Right cardiac atrium (tissue), 5 donors: ENCODE data around the gene PRKG1. TPM values are rescaled to one million over a fixed set of nuclear protein-coding genes. Genes with fewer than 3 reads are reported as not detected.
"Not testable (repeated sequence)": the region's sequence is repeated elsewhere in the genome, so short reads cannot be mapped to it uniquely, and the experiment has no call there.

Experiments
- ATAC-seq, 2 donors: fragments of 200-7000 bp; cut with Tn5 transposase; one replicate each; pipeline versions ENCODE4 v1.8.0 to v1.9.1; 2020; ENCODE audit warnings: moderate library complexity in 2 of 2, mild to moderate bottlenecking in 1 of 2
- DNase-seq, 3 donors: peaks; one replicate each; pipeline ENCODE4 v3.0.0-alpha.2; 2020
- H3K27ac ChIP-seq: one replicate; pipeline ENCODE4 v1.5.1; 2013; ENCODE audit warnings: mild to moderate bottlenecking, low read length, control low read depth, moderate library complexity
- H3K27me3 ChIP-seq: one replicate; pipeline ENCODE4 v1.6.1; 2013; ENCODE audit not compliant: control insufficient read depth, insufficient read depth
- H3K4me1 ChIP-seq: one replicate; pipeline ENCODE4 v1.6.1; 2013; ENCODE audit warnings: low read length; ENCODE audit not compliant: control insufficient read depth, insufficient read depth
- H3K4me3 ChIP-seq: one replicate; pipeline ENCODE4 v1.5.1; 2013; ENCODE audit warnings: low read length, control low read depth
- H3K9me3 ChIP-seq: one replicate; pipeline ENCODE4 v1.6.1; 2013; ENCODE audit warnings: low read length; ENCODE audit not compliant: control insufficient read depth
- WGBS: extraction: QIAGEN DNeasy Blood & Tissue Kit; methylation state at CpG from one replicate; pipeline ENCODE4 v1.1.7; 2013; 5-methylcytosine and 5-hydroxymethylcytosine counted together
- intact Hi-C, 4 donors: fragments of 100-400 bp; cut with DNase I; formaldehyde crosslinking; loops; one replicate each; pipeline versions ENCODE4 v1.11.0 to v1.14.0; 2022 to 2023
- polyA plus RNA-seq: library from polyadenylated mRNA; stranded (reverse); fragments of 200-250 nt; gene quantifications from one replicate; pipeline ENCODE4 v1.2.3, GENCODE V29; 2013
- total RNA-seq, 4 donors: library from RNA; stranded (reverse); fragmentation: NEBNext Ultra II Directional; extraction: Animal tissue kit (Norgen Biotek cat#: 25700); gene quantifications; one replicate each; pipeline ENCODE4 v1.2.1, GENCODE V29; 2021
- donor health status: healthy with polysubstance abuse.
- donor health status: DM: no; HTN: yes; CAD: no.
- donor health status: DM: no; HTN: no; CAD: no.
- donor health status: DM: no; HTN: yes; CAD: no; lungs with severe emphysema.
- donor health status: DM: yes; HTN: yes; CAD: no.

PRKG1 gene
- total and polyA plus RNA-seq, 5 donors: 16.6 to 49.9 (median 47.4) TPM

- 47% methylated on average over 2 of the region's 2 CpGs for WGBS
- DNase-seq (no peak), ATAC-seq (no peak)
- H3K4me3 ChIP-seq: no peak overlapping the region
- H3K27me3 ChIP-seq: no peaks in the 10 kb centered on the region
- intact Hi-C loops: no loop called here
- no peak overlapping the region for H3K27ac ChIP-seq
- H3K4me1 ChIP-seq: no peaks in the 10 kb centered on the region
- no peaks in the 10 kb centered on the region for H3K9me3 ChIP-seq
Observed at GRCh38 chr10:51574248-51575048, 500.2 kb downstream of the PRKG1 start.

- H3K27me3 ChIP-seq, H3K4me3 ChIP-seq, H3K9me3 ChIP-seq, intact Hi-C loops, ATAC-seq, H3K4me1 ChIP-seq, H3K27ac ChIP-seq, DNase-seq: not testable (repeated sequence)
- WGBS: 85% methylated on average over 6 of the region's 6 CpGs
Observed at GRCh38 chr10:51581196-51581595, 506.9 kb downstream of the PRKG1 start.

- Histone ChIP-seq H3K27ac (no peak overlapping the region), H3K27me3 (no peaks in the 10 kb centered on the region), H3K4me3 (no peak overlapping the region), H3K4me1 (no peaks in the 10 kb centered on the region), H3K9me3 (no peaks in the 10 kb centered on the region)
- no peak for ATAC-seq
- intact Hi-C loops: no loop called here
- DNase-seq: no peak
Observed at GRCh38 chr10:51583976-51584375, 509.7 kb downstream of the PRKG1 start.

GRCh38 chr10:51585742-51586141, 511.5 kb downstream of the PRKG1 start:
- DNase-seq (no peak), ATAC-seq (no peak)
- 87% methylated on average over 7 of the region's 7 CpGs for WGBS
- Histone ChIP-seq H3K9me3 (no peaks in the 10 kb centered on the region), H3K4me3 (no peak overlapping the region), H3K27me3 (no peaks in the 10 kb centered on the region), H3K4me1 (no peaks in the 10 kb centered on the region), H3K27ac (no peak overlapping the region)
- intact Hi-C loops: no loop called here

DNA sequence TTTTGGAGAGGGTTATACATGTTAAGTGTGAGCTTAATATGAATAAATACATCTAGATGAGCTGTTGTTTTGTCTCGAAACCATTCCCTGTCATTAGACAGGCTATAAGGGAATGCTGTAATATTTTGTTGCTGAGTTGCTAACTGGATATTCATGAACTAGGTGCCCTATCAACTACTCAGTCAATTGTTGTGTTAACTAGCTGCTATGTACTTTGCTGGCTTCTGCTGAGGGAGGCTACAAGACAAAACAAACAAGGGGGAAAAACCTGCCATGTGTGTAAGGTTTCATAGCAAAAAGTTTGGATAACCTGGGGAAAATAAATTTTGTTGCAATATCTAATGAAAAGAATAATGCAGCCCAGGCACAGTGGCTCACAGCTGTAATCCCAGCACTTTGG, 514.7 kb downstream of the PRKG1 start:
- no peak overlapping the region for H3K27ac ChIP-seq
- H3K27me3 ChIP-seq: no peaks in the 10 kb centered on the region
- ATAC-seq (no peak), DNase-seq (no peak)
- intact Hi-C loops: no loop called here
- 86% methylated on average over 1 of the region's 1 CpG for WGBS
- H3K4me1 ChIP-seq: no peaks in the 10 kb centered on the region
- no peaks in the 10 kb centered on the region for H3K9me3 ChIP-seq
- no peak overlapping the region for H3K4me3 ChIP-seq

DNA sequence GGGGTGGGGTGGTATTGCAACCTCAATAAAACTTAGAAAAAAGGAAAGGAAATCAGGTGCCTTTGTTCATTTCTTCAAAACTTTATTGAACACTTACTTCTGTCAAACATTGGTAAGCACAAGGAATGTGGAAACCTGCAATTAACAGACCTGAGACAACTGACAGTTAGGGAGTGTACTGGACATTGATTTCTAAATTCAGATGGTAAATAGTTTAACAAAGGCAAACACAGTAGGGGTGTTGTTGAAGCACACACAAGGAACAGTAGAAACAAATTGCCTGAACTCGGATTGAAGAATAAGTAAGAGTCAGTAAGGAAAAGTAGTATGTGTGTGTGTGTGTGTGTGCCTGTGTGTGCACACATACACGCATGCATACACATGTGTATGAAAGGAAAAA, 516.5 kb downstream of the PRKG1 start:
- Histone ChIP-seq H3K4me1 (no peaks in the 10 kb centered on the region), H3K9me3 (no peaks in the 10 kb centered on the region), H3K27me3 (no peaks in the 10 kb centered on the region), H3K27ac (no peak overlapping the region), H3K4me3 (no peak overlapping the region)
- intact Hi-C loops: no loop called here
- 90% methylated on average over 2 of the region's 2 CpGs for WGBS
- DNase-seq (no peak), ATAC-seq (no peak)

DNA sequence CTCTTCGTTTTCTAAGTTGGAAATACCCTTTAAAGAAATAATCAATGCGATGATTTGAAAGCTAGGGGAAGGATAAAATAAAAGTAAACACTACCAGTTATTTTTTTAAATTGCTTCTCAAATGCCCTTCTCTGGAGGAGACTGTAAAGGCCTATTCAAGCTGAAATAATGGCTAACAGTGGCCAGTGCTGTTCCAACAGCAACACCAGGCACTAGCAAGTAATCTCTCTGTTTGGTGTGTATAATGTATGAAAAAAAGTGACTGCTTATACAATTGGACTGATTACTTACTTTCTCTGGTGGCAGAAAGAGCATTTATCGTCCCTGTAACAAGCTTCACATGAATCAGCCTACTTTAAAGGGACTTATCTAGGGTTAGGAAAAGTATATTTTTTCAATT, 522.4 kb downstream of the PRKG1 start:
- no peaks in the 10 kb centered on the region for H3K4me1 ChIP-seq
- H3K27me3 ChIP-seq: no peaks in the 10 kb centered on the region
- intact Hi-C loops: no loop called here
- H3K4me3 ChIP-seq: no peak overlapping the region
- no peak overlapping the region for H3K27ac ChIP-seq
- no peaks in the 10 kb centered on the region for H3K9me3 ChIP-seq
- ATAC-seq: no peak
- no peak for DNase-seq
- WGBS: 73% methylated on average over 3 of the region's 3 CpGs

DNA sequence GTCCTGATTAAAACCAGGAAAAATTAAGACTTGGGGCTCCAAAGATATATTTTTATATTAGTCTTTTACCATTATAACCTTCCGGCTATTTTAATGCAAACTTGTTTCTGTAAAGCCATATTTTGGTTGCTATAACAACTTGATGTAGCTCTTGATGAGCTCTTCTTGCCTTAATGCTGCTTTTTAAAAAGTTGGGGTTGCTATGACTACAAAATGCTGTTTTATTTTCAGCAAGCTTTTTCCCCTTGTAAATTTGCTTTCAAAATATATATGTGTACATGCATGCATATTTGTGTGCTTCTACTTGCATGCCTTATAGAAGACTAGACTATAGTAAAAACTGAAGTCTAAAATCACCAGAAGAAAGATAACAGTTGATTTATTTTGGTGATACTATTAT, 525.4 kb downstream of the PRKG1 start:
- ATAC-seq (no peak), DNase-seq (no peak)
- Histone ChIP-seq H3K4me3 (no peak overlapping the region), H3K9me3 (no peaks in the 10 kb centered on the region), H3K27ac (no peak overlapping the region), H3K4me1 (no peaks in the 10 kb centered on the region), H3K27me3 (no peaks in the 10 kb centered on the region)
- intact Hi-C loops: no loop called here
- WGBS: 78% methylated on average over 1 of the region's 1 CpG

- Histone ChIP-seq H3K27ac (no peak overlapping the region), H3K4me3 (no peak overlapping the region), H3K27me3 (no peaks in the 10 kb centered on the region), H3K4me1 (no peaks in the 10 kb centered on the region), H3K9me3 (no peaks in the 10 kb centered on the region)
- WGBS: 71% methylated on average over 5 of the region's 5 CpGs
- DNase-seq: no peak
- intact Hi-C loops: no loop called here
- no peak for ATAC-seq
Observed at GRCh38 chr10:51602326-51602725, 528.0 kb downstream of the PRKG1 start.

- Histone ChIP-seq H3K27ac (no peak overlapping the region), H3K4me3 (no peak overlapping the region), H3K4me1 (no peaks in the 10 kb centered on the region), H3K27me3 (no peaks in the 10 kb centered on the region), H3K9me3 (no peaks in the 10 kb centered on the region)
- DNase-seq: no peak
- 82% methylated on average over 5 of the region's 5 CpGs for WGBS
- no peak for ATAC-seq
- intact Hi-C loops: no loop called here
Observed at GRCh38 chr10:51604579-51604978, 530.3 kb downstream of the PRKG1 start.

DNA sequence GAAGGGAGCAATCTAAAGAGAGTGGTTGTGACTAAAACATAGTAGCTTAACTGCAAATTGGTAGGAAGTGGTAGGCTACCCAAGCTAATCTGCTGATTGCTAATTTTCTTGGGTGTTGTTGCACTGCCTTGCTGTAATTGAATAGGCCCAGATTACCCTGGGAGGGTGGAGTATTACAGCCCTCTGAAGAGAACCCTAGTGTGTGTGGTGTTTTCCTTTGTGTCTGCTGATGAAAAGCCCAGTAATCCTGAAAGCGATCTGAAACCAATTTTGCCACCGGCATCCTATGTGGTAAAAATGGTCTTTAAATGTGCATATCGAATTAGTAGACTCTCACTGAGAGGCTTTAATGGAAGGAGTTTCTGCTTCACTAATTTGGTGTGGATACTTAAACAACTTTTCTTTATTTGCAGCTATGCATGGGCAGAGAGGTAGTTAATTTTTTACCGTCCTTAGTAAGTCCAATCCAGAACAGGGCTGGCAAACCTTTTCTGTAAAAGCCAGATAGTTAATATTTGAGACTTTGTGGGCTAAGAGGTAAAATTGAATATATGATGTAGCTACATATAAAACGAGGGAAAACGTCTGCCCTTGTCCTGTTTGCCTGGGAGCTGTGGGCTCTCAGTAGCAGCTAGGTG, 532.7 kb downstream of the PRKG1 start:
- no peak for ATAC-seq
- no peak overlapping the region for H3K27ac ChIP-seq
- 86% methylated on average over 6 of the region's 6 CpGs for WGBS
- no peak for DNase-seq
- H3K9me3 ChIP-seq: no peaks in the 10 kb centered on the region
- H3K4me1 ChIP-seq: no peaks in the 10 kb centered on the region
- no peak overlapping the region for H3K4me3 ChIP-seq
- no peaks in the 10 kb centered on the region for H3K27me3 ChIP-seq
- intact Hi-C loops: no loop called here
